Measurements from ENCODE around the gene PRDM1. TPM values are rescaled to one million over a fixed set of nuclear protein-coding genes. Genes with fewer than 3 reads are reported as not detected.

PRDM1 gene
- total RNA-seq, 1 experiment from 2014 or later, result 2.6 TPM

- DNase-seq, result no peak
- no TSS peak for BruUV-seq (replicated peaks)
- ChIA-PET POLR2A (ENCODE audit: unreplicated experiment) (no interaction called here), CTCF (no interaction called here)
- Histone ChIP-seq H3K79me2 (ENCODE audit: low read depth) (no peaks in the 10 kb centered on the region), H3F3A (ENCODE audit: insufficient read depth, low read depth) (no peaks in the 10 kb centered on the region), H3K4me1 (replicated peaks; ENCODE audit: insufficient read depth) (peaks cover 4% of the 10 kb centered on the region), H3K4me2 (no peak overlapping the region), H3K27ac (no peak overlapping the region), H3K4me3 (no peak overlapping the region), H4K20me1 (ENCODE audit: insufficient read depth) (no peaks in the 10 kb centered on the region), H2AFZ (no peak overlapping the region), H3K27me3 (ENCODE audit: insufficient read depth, low read depth) (no peaks in the 10 kb centered on the region), H3K9me2 (ENCODE audit: insufficient read depth) (no peaks in the 10 kb centered on the region), H3K9me3 (ENCODE audit: insufficient read depth, low read depth) (no peaks in the 10 kb centered on the region), H3K36me3 (ENCODE audit: low read depth) (no peaks in the 10 kb centered on the region)
- TF ChIP-seq CTCF (conservative IDR thresholded peaks at IDR 0.05) (no peak), EZH2 (IDR thresholded peaks at IDR 0.05; ENCODE audit: low read depth) (no peak)
- intact Hi-C loops (cut with micrococcal nuclease; ENCODE audit: unreplicated experiment), result no loop called here
These were observed 68.2 kb downstream of the PRDM1 start for GRCh38 chr6:106154326-106154725.

- no peak for TF ChIP-seq EZH2 (IDR thresholded peaks at IDR 0.05; ENCODE audit: low read depth)
- no peak for TF ChIP-seq CTCF (conservative IDR thresholded peaks at IDR 0.05)
- no peaks in the 10 kb centered on the region for H4K20me1 ChIP-seq (ENCODE audit: insufficient read depth)
- no peak for DNase-seq
- no peaks in the 10 kb centered on the region for H3F3A ChIP-seq (ENCODE audit: insufficient read depth, low read depth)
- H3K79me2 ChIP-seq (ENCODE audit: low read depth), result no peaks in the 10 kb centered on the region
- H3K27ac ChIP-seq, result no peak overlapping the region
- H3K4me2 ChIP-seq, result no peak overlapping the region
- H3K9me2 ChIP-seq (ENCODE audit: insufficient read depth), result no peaks in the 10 kb centered on the region
- no peaks in the 10 kb centered on the region for H3K27me3 ChIP-seq (ENCODE audit: insufficient read depth, low read depth)
- no TSS peak for BruUV-seq (replicated peaks)
- H3K4me1 ChIP-seq (replicated peaks; ENCODE audit: insufficient read depth), result peaks cover 13% of the 10 kb centered on the region
- POLR2A ChIA-PET (ENCODE audit: unreplicated experiment), result interaction anchor here (0.6 kb wide), 1 partner anchor 9 kb away, joined by 3 read pairs; no protein-coding TSS in a partner anchor
- H3K36me3 ChIP-seq (ENCODE audit: low read depth), result no peaks in the 10 kb centered on the region
- H2AFZ ChIP-seq, result no peak overlapping the region
- CTCF ChIA-PET, result interaction anchor here (0.7 kb wide), 1 partner anchor 38 kb away, joined by 3 read pairs; no protein-coding TSS in a partner anchor
- intact Hi-C loops (cut with micrococcal nuclease; ENCODE audit: unreplicated experiment), result no loop called here
- no peaks in the 10 kb centered on the region for H3K9me3 ChIP-seq (ENCODE audit: insufficient read depth, low read depth)
- H3K4me3 ChIP-seq, result no peak overlapping the region
These were observed 69.2 kb downstream of the PRDM1 start for GRCh38 chr6:106155219-106155830.

DNA sequence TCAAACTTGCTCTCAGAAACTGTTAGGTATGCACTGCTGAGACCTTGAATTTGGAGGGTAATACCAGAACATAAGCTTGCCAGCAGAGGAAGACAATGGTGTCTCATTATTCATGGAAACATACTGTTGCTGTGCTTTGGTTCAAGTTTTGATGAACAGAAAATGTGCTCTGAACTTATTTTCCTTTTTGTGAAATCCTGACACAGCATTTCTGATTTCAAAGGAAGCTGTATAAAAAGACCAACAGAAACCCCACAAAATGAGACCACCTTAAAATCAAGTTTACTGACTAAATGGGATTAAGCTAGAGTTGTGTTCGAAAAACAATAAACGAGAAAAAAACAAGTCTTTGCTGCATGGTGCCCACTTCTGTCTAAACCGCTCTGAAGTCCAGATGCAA lies 70.3 kb downstream of the PRDM1 start:
- no TSS peak for BruUV-seq (replicated peaks)
- Histone ChIP-seq H2AFZ (no peak overlapping the region), H3K79me2 (ENCODE audit: low read depth) (no peaks in the 10 kb centered on the region), H3K4me3 (no peak overlapping the region), H3K27ac (no peak overlapping the region), H3K9me3 (ENCODE audit: insufficient read depth, low read depth) (no peaks in the 10 kb centered on the region), H3K4me1 (replicated peaks; ENCODE audit: insufficient read depth) (peaks cover 13% of the 10 kb centered on the region), H4K20me1 (ENCODE audit: insufficient read depth) (no peaks in the 10 kb centered on the region), H3K27me3 (ENCODE audit: insufficient read depth, low read depth) (no peaks in the 10 kb centered on the region), H3K36me3 (ENCODE audit: low read depth) (no peaks in the 10 kb centered on the region), H3K9me2 (ENCODE audit: insufficient read depth) (no peaks in the 10 kb centered on the region), H3K4me2 (no peak overlapping the region), H3F3A (ENCODE audit: insufficient read depth, low read depth) (no peaks in the 10 kb centered on the region)
- no peak for DNase-seq
- ChIA-PET POLR2A (ENCODE audit: unreplicated experiment) (no interaction called here), CTCF (no interaction called here)
- intact Hi-C loops (cut with micrococcal nuclease; ENCODE audit: unreplicated experiment), result no loop called here
- TF ChIP-seq CTCF (conservative IDR thresholded peaks at IDR 0.05) (no peak), EZH2 (IDR thresholded peaks at IDR 0.05; ENCODE audit: low read depth) (no peak)
